ENCODE results near the gene MACIR. TPM values are rescaled to one million over a fixed set of nuclear protein-coding genes. Genes with fewer than 3 reads are reported as not detected.
"Not testable (repeated sequence)": the region's sequence is repeated elsewhere in the genome, so short reads cannot be mapped to it uniquely, and the experiment has no call there.

MACIR gene
- total RNA-seq, 1 experiment from 2014 or later: 12.4 TPM

DNA sequence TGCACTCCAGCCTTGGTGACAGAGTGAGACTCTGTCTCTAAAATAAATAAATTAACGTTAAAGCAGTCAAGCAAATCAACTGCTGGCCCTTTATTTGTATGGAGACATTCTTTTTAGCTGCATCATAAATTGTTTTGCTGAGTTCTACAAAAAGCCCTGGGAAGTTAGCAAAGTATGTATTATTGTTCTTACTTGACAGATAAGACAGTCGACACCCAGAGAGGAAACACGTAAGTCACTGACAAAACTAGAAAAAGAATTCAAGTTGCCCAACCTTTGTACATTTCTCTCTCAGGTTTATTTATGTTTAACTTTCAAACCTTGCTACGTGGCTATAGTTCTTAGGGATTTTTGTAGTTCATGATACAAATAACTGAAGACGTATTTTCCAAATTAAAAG is 40.4 kb upstream of the MACIR start (continued):
- TF ChIP-seq ESRRA (CRISPR knock-in tag; IDR thresholded peaks at IDR 0.05; ENCODE audit: borderline replicate concordance) (no peak), ZNF396 (CRISPR knock-in tag; IDR thresholded peaks at IDR 0.05; ENCODE audit: borderline replicate concordance) (no peak), ZBTB21 (CRISPR knock-in tag; IDR thresholded peaks at IDR 0.05; ENCODE audit: borderline replicate concordance) (no peak)
- TF ChIP-seq, protein P1, sequence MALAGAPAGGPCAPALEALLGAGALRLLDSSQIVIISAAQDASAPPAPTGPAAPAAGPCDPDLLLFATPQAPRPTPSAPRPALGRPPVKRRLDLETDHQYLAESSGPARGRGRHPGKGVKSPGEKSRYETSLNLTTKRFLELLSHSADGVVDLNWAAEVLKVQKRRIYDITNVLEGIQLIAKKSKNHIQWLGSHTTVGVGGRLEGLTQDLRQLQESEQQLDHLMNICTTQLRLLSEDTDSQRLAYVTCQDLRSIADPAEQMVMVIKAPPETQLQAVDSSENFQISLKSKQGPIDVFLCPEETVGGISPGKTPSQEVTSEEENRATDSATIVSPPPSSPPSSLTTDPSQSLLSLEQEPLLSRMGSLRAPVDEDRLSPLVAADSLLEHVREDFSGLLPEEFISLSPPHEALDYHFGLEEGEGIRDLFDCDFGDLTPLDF (CRISPR knock-in tag; IDR thresholded peaks at IDR 0.05): no peak
- TF ChIP-seq, protein P2, sequence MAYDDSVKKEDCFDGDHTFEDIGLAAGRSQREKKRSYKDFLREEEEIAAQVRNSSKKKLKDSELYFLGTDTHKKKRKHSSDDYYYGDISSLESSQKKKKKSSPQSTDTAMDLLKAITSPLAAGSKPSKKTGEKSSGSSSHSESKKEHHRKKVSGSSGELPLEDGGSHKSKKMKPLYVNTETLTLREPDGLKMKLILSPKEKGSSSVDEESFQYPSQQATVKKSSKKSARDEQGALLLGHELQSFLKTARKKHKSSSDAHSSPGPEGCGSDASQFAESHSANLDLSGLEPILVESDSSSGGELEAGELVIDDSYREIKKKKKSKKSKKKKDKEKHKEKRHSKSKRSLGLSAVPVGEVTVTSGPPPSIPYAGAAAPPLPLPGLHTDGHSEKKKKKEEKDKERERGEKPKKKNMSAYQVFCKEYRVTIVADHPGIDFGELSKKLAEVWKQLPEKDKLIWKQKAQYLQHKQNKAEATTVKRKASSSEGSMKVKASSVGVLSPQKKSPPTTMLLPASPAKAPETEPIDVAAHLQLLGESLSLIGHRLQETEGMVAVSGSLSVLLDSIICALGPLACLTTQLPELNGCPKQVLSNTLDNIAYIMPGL (CRISPR knock-in tag; IDR thresholded peaks at IDR 0.05): no peak
- TF ChIP-seq, protein P3, sequence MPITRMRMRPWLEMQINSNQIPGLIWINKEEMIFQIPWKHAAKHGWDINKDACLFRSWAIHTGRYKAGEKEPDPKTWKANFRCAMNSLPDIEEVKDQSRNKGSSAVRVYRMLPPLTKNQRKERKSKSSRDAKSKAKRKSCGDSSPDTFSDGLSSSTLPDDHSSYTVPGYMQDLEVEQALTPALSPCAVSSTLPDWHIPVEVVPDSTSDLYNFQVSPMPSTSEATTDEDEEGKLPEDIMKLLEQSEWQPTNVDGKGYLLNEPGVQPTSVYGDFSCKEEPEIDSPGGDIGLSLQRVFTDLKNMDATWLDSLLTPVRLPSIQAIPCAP (CRISPR knock-in tag; IDR thresholded peaks at IDR 0.05): no peak

- H3K36me3 Mint-ChIP-seq; POLR2A ChIA-PET; CTCF ChIA-PET; H3K27me3 Mint-ChIP-seq (ENCODE audit: low read depth); ATAC-seq; H3K27ac Mint-ChIP-seq; DNase-seq (ENCODE audit: low spot score); H3K4me3 Mint-ChIP-seq; H3K9me3 Mint-ChIP-seq: not testable (repeated sequence)
- peaks cover 20% of the 10 kb centered on the region for H3K4me1 Mint-ChIP-seq
Observed at GRCh38 chr5:103219074-103219473, 39.5 kb upstream of the MACIR start.

GRCh38 chr5:103223031-103223955 is 35.3 kb upstream of the MACIR start:
- ChIA-PET POLR2A (interaction anchor here (1.9 kb wide), 1 partner anchor 35 kb away, joined by 6 read pairs; the partner anchor contains the start of gene MACIR), CTCF (interaction anchor here (0.9 to 3.3 kb wide), 17 partner anchors 10 to 678 kb away, joined by 3 to 55 read pairs (median 5); partner anchors contain the start of genes GIN1 and PPIP5K2)
- Mint-ChIP-seq H3K9me3 (peaks cover 7% of the 10 kb centered on the region), H3K4me1 (peaks cover 13% of the 10 kb centered on the region), H3K4me3 (no peak overlapping the region), H3K27ac (no peak overlapping the region), H3K27me3 (ENCODE audit: low read depth) (no peaks in the 10 kb centered on the region), H3K36me3 (peaks cover 4% of the 10 kb centered on the region; the same call in 1 of the 2 replicates)
- DNase-seq (ENCODE audit: low spot score) (peak; percentile 42), ATAC-seq (peak; percentile 57)
- TF ChIP-seq, protein P4, sequence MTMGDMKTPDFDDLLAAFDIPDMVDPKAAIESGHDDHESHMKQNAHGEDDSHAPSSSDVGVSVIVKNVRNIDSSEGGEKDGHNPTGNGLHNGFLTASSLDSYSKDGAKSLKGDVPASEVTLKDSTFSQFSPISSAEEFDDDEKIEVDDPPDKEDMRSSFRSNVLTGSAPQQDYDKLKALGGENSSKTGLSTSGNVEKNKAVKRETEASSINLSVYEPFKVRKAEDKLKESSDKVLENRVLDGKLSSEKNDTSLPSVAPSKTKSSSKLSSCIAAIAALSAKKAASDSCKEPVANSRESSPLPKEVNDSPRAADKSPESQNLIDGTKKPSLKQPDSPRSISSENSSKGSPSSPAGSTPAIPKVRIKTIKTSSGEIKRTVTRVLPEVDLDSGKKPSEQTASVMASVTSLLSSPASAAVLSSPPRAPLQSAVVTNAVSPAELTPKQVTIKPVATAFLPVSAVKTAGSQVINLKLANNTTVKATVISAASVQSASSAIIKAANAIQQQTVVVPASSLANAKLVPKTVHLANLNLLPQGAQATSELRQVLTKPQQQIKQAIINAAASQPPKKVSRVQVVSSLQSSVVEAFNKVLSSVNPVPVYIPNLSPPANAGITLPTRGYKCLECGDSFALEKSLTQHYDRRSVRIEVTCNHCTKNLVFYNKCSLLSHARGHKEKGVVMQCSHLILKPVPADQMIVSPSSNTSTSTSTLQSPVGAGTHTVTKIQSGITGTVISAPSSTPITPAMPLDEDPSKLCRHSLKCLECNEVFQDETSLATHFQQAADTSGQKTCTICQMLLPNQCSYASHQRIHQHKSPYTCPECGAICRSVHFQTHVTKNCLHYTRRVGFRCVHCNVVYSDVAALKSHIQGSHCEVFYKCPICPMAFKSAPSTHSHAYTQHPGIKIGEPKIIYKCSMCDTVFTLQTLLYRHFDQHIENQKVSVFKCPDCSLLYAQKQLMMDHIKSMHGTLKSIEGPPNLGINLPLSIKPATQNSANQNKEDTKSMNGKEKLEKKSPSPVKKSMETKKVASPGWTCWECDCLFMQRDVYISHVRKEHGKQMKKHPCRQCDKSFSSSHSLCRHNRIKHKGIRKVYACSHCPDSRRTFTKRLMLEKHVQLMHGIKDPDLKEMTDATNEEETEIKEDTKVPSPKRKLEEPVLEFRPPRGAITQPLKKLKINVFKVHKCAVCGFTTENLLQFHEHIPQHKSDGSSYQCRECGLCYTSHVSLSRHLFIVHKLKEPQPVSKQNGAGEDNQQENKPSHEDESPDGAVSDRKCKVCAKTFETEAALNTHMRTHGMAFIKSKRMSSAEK (CRISPR knock-in tag; IDR thresholded peaks at IDR 0.05; ENCODE audit: borderline replicate concordance): no peak
- no peak for TF ChIP-seq SMAD3 (CRISPR knock-in tag; IDR thresholded peaks at IDR 0.05; ENCODE audit: borderline replicate concordance)
- TF ChIP-seq, protein P3 (CRISPR knock-in tag; IDR thresholded peaks at IDR 0.05): no peak
- TF ChIP-seq IRF2 (CRISPR knock-in tag; IDR thresholded peaks at IDR 0.05; ENCODE audit: borderline replicate concordance, low read depth): no peak
- TF ChIP-seq FOXP1 (CRISPR knock-in tag; IDR thresholded peaks at IDR 0.05; ENCODE audit: borderline replicate concordance): no peak
- no peak for TF ChIP-seq RELA (CRISPR knock-in tag; IDR thresholded peaks at IDR 0.05; ENCODE audit: borderline replicate concordance)
- no peak for TF ChIP-seq CREM (CRISPR knock-in tag; IDR thresholded peaks at IDR 0.05)
- no peak for TF ChIP-seq HMGA2 (CRISPR knock-in tag; IDR thresholded peaks at IDR 0.05)
- no peak for TF ChIP-seq SOX15 (CRISPR knock-in tag; IDR thresholded peaks at IDR 0.05)
- no peak for TF ChIP-seq CDX4 (CRISPR knock-in tag; IDR thresholded peaks at IDR 0.05; ENCODE audit: borderline replicate concordance)
- no peak for TF ChIP-seq FOXK1 (CRISPR knock-in tag; IDR thresholded peaks at IDR 0.05)
- no peak for TF ChIP-seq RORB (CRISPR knock-in tag; IDR thresholded peaks at IDR 0.05)
- no peak for TF ChIP-seq MYBL2 (CRISPR knock-in tag; IDR thresholded peaks at IDR 0.05)
- TF ChIP-seq, protein P2 (CRISPR knock-in tag; IDR thresholded peaks at IDR 0.05): no peak
- no peak for TF ChIP-seq ZNF219 (CRISPR knock-in tag; IDR thresholded peaks at IDR 0.05; ENCODE audit: borderline replicate concordance)
- TF ChIP-seq ZNF396 (CRISPR knock-in tag; IDR thresholded peaks at IDR 0.05; ENCODE audit: borderline replicate concordance): no peak
